ENCODE data around the gene ZNF792.
A peak's percentile ranks its signal among the peaks of the same experiment; 100 is the strongest.
"Not testable (repeated sequence)": the region's sequence is repeated elsewhere in the genome, so short reads cannot be mapped to it uniquely, and the experiment has no call there.

ZNF792 gene

DNA sequence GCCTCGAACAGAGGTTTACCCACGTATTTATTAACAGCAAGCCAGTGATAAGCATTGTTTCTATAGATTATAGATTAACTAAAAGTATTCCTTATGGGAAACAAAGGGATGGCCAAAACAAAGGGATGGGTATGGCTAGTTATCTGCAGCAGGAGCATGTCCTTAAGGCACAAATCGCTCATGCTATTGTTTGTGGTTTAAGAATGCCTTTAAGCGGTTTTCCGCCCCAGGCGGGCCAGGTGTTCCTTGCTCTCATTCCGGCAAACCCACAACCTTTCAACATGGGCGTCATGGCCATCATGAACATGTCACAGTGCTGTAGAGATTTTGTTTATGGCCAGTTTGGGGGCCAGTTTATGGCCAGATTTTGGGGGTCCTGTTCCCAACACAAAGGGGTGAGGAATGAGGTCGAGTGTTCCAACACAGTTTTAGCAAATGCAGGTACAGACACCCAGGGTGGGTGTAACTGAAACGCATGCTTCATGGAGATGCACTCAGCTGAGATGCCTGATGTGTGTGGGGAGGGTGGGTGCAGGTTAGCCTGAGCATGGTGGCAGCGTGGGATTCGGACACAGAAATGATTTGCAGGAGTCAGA lies 6.3 kb upstream of the ZNF792 start:
- not testable (repeated sequence) for DNase-seq

DNA sequence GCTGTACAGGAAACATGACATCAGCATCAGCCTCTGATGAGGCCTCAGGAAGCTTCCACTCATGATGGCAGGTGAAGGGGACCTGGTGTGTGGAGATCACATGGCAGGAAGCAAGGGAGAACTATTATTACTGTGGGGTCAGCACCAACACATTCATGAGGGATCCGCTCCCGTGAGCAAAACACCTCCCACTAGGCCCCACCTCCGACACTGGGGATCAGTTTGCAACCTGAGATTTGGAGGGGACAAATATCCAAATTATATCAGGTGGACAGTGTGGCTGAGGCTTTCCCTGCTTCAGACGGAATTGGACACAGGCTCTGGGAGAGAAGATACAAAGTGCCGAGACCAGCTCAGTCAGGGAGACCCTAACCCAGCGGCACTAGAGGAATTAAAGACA lies 5.7 kb upstream of the ZNF792 start:
- DNase-seq, result no peak

DNA sequence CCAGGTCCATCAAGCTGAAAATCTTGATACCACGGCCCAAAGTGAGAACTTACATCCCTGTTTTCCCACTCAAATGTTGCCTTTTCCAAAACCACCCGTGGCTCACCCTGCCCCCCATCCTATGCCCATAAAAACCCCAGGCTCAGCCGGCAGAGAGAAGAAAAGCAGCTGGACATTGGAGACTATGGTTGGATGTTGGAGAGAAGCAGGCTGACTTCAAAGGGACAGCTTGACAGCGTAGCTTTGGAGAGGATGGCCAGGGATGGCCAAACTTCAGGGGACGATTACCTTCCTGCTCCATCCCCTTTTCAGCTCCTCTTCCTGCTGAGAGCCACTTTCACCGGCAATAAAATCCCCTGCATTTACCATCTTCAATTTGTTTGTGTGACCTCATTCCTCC lies 3.5 kb upstream of the ZNF792 start:
- no peak for DNase-seq

DNA sequence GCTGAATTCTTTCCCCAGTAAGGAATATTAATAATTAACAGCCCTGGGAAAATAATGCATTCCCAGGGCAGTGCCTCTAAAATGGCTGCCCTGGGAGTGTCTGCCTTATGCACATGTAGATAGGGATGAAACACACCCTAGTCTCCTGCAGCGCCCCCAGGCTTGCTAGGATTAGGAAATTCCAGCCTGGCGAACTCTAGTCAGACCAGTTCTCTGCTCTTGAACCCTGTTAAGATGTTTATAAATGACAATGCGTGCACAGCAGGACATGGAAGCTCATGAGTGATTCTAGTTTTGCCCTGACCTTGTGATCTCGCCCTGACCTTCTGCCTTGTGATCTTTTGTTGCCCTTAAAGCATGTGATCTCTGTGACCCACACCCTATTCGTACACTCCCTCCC lies 1.5 kb upstream of the ZNF792 start:
- DNase-seq, result not testable (repeated sequence)

DNA sequence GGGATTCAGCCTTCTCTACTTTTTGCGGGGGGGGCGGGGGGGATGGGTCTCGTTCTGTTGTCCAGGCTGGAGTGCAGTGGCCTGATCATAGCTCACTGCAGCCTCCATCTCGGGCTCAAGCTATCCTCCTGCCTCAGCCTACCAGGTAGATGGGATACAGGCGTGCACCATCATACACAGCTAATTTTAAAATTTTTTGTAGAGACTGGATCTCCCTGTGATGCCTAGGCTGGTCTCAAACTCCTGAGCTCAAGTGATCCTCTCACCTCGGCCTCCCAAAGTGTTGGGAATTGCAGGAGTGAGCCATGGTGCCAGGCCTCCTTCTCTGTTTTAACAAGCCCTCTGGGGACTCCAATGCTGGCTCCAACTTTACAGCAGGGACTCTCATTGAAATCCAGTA lies 569 bp upstream of the ZNF792 start:
- no peak for DNase-seq

DNA sequence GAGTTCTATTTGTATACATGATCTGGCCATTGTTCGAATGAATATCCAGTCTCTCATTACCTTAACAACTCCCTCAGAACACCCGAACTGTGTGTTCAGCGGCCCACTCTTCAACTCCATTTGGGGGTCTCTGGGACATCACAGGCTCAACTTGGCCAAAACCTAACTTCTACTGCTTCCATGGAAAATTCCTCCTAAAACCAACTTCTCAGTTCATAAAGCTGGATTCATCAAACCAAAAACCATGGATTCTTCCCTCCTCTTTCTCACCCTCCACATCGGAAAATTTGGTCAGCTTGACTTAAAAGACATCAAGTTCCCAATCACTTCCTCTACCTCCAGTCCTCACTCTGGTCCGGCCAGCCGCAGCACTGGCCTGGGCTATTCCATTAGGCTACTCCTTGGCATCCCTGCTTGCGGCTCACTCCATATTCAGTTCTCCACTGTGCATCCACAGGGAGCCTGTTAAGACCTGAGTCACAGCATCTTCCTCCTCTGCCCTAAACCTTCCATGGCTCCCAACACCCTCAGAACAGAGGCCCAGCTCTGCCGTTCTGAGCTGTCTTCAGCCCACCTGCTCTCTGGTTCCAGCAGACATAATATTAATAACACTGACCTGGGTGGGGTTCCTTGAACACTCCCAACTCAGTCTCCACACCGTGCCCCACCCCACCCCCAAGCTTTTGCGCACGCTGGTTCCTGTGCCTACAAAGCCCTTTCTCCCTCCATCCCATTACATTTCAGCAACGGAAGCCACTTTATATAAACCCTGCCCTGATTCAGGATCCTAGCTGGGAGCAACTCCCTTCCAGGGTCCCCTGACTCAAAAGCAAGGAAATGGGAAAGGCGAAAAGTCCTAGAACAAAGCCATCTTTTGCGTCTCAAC lies 1.1 kb downstream of the ZNF792 start:
- no peak for DNase-seq

DNA sequence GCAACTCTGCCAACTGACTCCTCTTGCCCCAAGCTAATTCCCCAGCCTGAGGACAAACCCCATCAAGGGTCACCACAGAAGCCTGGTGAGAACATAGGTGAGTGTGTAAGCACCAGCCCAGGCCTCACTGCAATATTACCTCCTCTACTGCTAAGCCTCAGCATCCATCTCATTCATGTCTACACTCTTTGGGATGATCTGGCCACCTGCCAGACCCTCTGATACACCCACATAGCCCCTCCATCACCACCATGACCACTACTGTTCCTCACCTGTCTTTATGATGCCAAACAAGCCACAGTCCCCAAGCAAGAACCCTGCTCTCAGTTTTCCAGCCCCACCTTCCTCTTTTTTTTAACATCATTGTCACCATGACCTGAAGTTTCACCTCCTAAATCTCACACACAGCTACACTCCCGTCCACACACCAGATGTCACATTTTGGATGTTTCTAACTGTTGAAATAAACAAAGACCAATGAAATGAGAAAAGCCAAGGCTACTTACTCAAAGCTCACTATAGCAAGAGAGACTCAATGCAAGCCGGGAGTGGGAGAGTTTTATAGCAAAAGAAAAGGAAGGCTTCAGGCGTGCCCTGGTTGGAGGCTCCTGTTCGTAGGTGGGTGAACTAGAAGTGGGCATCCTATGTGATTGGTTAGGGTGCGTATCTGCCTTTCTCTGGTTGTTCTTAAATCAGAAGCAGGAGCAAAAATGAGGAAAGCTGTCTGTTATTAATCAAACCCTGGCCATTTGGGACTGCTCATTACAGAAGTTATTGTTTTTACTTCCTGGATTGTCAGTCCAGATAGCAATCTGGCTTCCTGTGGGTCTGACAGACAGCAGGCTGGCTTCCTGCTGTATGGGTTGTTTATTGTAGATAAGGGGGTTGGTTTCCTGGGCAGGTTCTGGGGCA lies 2.0 kb downstream of the ZNF792 start:
- no peak for DNase-seq

DNA sequence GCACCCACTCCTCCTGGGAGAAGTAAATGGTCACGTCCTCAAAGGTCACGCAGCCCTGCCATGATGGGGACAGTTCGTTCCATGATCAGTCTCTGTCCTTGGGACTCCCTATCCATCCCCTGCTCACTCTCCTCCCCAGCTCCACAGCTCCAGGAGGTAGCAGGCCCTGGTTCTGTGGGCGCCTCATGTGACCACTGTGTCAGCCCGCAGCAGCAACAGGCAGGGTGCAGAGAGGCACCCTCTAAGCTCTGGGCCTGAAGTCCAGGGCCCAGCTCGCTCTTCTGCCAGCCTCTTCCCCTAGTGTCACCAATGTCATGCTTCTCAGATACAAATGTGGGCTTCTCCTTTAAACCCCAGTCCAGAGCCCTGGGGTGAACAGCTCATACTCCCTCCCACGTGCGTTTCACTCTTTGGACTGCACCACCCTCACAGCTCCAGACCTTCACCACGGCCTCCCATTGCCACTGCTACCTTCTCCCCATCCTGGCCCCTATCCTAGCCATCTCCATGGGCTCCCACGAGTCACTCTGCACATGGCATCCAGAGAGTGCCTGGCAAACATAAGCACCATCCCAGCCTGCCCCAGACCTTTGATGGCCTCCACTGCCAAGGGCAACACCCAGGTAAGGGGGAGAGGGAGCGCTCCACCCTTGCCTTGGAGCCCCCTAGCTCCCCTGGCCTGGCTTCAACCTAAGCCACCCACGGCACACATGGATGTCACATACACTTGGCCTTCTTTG lies 2.9 kb downstream of the ZNF792 start:
- no peak for DNase-seq

DNA sequence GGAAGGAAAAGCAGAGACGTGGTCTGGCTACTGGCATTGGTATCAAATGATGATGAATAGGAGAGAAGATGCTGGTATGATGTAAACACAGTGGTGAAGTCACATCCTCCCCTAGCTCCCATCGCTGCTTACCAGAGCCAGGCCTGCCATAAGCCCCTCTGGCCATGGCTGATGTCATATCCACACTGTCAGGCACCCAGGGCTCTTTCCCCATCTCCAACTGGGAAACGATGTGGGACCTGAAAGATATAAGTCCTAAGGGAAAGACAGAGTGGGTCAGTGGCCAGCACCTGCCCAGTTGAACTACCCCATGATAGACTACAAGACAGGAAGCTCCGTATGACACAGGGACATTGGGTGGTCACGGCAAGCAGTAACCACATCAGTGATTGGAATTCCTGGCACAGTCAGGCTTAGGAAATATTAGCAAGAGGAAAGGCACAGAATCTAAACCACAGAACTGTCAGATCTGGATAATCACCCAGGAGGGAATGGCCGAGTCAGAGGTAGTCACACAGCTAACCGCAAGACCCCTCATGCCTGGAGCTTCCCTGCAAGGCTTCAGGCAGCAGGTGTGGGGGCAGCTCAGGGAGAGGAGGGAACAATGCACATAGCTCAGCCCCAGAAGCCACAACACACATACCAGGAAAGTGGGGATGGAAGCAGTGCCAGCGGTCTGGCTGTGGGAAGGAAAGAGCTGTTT lies 3.8 kb downstream of the ZNF792 start:
- DNase-seq, result no peak

DNA sequence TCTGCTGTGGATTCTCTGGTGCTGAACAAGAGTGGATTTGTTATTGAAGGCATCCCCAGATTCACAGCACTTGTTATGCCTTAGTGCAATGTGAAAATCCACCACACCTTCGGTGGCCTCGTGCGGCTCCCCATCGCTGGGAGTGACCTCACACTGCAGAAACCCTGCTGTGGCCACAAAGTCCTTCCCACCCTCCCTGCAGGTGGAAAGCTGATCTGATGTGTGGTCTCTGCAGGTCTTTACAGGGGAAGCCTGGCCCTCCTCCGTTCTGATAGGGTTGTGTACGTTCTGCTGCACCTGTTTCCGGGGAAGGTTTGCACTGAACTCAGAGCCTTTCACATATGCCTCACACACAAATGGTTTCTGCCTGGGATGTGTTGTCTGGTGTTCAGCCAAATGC lies 5.0 kb downstream of the ZNF792 start:
- no peak for DNase-seq

DNA sequence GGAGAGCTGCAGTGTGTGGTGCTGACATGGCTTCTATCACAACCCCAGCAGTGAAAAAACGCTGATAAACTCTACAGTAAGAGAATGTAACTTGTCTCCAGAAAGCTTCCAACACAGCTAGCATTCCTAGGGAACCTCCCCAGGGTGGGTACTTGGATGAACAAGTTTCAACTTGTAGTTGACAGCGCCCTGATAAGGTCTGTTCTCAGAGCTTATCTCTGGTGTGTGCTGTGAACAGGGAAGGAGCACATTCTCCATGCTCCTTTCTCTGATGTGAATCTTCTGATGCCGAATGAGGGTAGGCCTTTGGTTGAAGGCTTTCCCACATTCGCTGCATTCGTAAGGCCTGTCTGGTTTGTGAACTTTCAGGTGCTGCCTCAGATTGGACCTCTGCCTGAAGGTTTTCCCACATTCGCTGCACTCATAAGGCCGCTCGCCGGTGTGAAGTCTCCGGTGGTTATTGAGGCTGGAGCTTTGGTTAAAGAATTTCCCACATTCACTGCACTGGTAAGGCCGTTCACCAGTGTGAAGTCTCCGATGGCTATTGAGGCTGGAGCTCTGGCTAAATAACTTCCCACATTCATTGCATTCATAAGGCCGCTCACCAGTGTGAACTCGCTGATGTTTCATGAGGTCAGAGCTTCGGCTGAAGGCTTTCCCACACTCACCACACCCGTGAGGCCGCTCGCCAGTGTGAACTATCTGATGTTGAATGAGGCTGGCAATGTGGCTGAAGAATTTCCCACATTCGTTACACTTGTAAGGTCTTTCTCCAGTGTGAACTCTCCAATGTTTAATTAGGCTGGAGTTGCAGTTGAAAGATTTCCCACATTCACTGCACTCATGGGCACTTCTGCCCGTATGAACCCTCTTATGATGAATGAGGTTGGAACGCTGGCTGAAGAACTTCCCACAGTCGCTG lies 5.9 kb downstream of the ZNF792 start:
- DNase-seq, result no peak

DNA sequence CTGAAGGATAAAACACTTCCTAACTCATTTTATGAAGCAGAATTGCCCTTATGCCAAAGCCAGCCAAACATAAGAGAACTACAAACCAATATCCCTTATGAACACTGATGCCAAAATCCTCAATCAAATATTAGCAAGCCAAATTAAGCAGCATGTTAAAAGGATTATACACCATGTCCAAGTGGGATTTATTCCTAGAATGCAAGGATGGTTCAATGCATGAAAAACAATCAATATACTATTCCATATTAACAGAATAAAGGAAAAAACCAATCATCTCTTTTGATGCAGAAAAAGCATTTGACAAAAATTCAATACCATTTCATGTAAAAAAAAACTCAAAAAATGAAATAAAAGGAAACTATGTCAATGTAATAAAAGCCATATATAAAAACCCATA lies 10.9 kb downstream of the ZNF792 start:
- DNase-seq, result no peak

DNA sequence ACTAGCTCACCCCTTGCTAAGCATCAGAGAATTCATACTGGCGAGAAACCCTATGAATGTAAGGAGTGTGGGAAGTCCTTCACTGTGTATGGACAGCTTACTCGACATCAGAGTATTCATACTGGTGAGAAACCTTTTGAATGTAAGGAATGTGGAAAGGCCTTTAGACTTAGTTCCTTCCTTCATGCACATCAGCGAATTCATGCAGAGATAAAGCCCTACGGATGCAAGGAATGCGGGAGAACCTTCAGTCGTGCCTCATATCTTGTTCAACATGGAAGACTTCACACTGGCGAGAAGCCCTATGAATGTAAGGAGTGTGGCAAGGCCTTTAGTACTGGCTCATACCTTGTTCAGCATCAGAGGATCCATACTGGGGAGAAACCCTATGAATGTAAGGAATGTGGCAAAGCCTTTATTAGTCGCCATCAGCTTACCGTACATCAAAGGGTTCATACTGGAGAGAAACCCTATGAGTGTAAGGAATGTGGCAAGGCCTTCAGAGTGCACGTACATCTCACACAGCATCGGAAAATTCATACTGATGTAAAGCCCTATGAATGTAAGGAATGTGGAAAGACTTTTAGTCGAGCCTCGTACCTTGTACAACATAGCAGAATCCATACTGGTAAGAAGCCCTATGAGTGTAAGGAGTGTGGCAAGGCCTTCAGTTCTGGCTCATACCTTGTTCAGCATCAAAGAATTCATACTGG lies 20.0 kb downstream of the ZNF792 start:
- no peak for DNase-seq

DNA sequence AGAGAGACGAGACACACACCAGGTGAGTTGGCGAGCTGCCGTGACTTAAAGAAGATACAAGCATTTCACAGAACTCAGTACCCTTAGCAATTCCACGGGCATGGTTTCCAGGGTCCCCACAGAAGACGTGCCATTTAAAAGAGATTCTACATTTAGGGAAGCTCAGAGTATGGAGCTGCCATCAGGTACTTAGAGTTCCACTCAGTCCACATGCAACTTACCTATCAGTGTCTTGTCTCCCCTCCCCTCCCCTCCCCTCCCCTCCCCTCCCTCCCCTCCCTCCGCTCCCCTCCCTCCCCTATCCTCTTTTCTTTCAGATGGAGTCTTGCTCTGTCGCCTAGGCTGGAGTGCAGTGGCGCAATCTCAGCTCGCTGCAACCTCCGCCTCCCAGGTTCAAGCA lies 25.1 kb downstream of the ZNF792 start:
- DNase-seq, result no peak

DNA sequence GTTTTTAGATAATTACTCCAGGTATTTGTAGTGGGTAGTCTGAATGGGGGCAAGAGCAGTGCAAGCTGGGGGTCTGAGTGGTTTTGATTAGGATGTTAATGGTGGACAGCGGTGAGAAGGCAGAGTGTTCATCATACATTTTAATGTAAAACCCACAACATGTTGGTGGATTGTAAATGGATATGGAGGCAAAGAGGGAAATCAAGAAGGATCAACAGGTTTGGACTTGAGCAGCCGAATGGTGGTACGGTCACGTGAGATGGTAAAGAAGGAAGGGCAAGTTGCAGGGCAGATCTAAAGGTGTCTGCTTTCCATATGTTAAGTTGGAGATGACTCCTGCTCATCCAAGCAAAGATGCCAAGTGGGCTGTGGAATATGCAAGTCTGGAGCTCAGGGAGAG lies 27.8 kb downstream of the ZNF792 start:
- DNase-seq, result no peak

DNA sequence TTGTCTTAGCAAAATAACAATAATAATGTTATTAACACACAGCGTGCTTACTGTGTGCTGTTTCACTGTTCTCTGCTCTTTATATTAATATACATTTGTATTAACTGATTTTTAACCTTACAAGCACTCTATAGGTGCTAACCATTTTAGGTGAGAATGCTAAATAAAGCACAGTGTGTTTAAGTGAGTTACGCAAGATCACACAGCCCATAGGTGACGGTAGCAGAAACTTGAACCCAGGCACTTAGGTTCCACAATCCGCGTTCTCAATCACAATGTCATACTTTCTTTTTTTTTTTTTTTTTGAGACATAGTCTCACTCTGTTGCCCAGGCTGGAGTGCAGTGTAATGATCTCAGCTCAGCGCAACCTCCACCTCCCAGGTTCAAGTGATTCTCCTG lies 31.5 kb downstream of the ZNF792 start:
- no peak for DNase-seq

DNA sequence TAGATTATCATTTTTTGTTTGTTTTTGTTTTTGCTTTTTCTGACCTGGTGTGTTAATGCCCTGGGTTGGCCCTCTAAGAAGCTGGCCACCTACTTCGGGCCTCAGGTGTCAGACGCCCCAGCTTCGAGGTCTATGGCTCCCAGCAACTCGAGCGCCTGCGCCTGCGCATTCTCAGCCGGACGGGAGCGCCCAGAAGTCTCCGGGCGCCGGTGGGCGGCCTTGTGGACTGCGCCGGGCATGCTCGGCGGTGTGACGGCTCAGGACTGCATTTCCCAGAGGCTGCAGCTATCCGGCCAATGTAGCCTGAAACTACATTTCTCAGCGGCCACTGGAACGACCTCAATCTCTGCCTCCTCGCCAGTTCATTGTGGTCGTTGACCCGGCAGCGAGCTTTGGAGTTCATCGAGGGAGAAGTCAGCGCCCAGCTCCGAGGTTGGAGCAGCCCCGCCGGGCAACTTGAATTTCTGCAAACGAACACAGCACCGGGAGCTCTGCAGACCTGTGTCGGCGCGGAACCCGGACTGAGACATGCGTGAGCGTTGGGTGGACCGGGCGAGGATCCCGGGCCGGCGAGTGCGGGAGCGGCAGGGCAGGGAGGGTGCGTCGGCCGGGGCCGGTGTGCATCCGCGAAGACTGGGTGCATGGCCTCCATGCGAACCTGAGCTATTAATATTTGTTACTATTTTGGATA lies 37.2 kb downstream of the ZNF792 start, which contains the start of gene ZNF30:
TSS of gene ZNF30 (plus strand) at position 219 of the 691 bp plus-strand sequence. CDS start 3,045 bp downstream, outside the sequence.
- peak; percentile 60 to 68 (median 64) for DNase-seq

DNA sequence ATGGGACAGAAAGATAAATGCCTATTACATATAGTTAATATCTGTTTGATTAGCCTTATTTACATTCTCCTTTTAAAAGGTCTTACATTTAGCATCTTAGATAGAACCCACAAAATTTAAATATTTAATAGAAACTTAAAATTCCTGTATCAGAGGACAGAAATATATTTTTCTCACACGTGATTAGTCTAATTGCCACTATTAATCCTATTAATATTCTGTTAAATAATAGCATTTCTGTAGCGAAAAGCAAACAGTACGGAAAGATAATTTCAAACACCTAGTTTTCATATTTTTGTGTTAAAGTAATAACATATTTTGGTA lies 37.7 kb downstream of the ZNF792 start:
- no peak for DNase-seq

DNA sequence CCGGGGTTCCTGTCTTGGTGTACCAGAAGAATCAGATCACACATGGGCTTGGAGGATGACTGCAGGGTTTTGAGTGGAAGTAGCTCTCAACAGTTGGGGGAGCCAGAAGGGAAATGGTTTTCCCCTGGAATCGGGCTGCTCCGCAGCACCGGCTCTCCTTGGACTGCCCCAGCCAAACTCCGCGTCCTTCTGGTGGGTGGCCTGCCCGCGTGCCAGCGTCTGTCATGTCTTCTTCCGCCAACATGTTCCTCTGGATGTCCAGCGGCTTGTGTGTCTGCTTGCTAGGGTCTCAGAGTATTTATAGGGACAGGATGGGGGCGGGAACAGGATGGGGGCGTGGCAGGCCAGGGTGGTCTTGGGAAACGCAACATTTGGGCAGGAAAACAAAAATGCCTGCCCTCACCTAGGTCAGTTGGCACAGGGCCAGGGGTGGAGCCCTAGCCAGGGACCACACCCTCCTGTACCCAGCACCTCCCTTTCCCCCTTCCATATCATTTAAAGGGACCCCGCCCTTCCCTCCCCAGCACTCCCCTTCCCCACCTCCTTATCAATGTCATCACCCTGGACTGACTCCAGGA lies 38.7 kb downstream of the ZNF792 start:
- DNase-seq, result no peak

All from activated CD4-positive, CD25-positive, alpha-beta regulatory T cell (primary cell).